HepG2 (cell line): ENCODE data around the gene CERS6. TPM values are rescaled to one million over a fixed set of nuclear protein-coding genes. Genes with fewer than 3 reads are reported as not detected.

Experiments
- CBX2 ChIP-seq, 2 experiments: fragments of 200-600 bp in 1 of 2; sonication (generic); formaldehyde crosslinking in 1 of 2; IDR thresholded peaks; 2 replicates each; pipeline versions ENCODE4 v1.7.0 to v1.8.1; 2018 to 2022; ENCODE audit warnings: low read depth in 2 of 2, low read length in 1 of 2, mild to moderate bottlenecking in 1 of 2, missing genetic modification reagents in 1 of 2
- ERF ChIP-seq: IDR thresholded peaks from 2 replicates; pipeline ENCODE4 v1.6.1; 2018; ENCODE audit warnings: missing biosample characterization, missing genetic modification reagents
- GLI4 ChIP-seq: sonication (generic); formaldehyde crosslinking; IDR thresholded peaks from 2 replicates; pipeline ENCODE4 v1.5.1; 2020; ENCODE audit warnings: missing genetic modification reagents, mild to moderate bottlenecking, moderate library complexity, borderline replicate concordance
- KDM2A ChIP-seq: sonication (generic); formaldehyde crosslinking; IDR thresholded peaks from 2 replicates; pipeline ENCODE4 v1.4.0; 2020; ENCODE audit warnings: low read depth, missing genetic modification reagents, borderline replicate concordance
- KDM5B ChIP-seq: sonication (generic); formaldehyde crosslinking; IDR thresholded peaks from 2 replicates; pipeline ENCODE4 v1.4.0; 2020; ENCODE audit warnings: missing genetic modification reagents, mild to moderate bottlenecking, borderline replicate concordance
- KLF11 ChIP-seq: IDR thresholded peaks from 2 replicates; pipeline ENCODE4 v1.6.1; 2016; ENCODE audit warnings: missing compliant biosample characterization
- ZNF142 ChIP-seq: sonication (generic); formaldehyde crosslinking; IDR thresholded peaks from 2 replicates; pipeline ENCODE4 v1.4.0; 2020; ENCODE audit warnings: missing genetic modification reagents
- ZNF230 ChIP-seq: sonication (generic); formaldehyde crosslinking; IDR thresholded peaks from 2 replicates; pipeline ENCODE4 v1.4.0; 2020; ENCODE audit warnings: mild to moderate bottlenecking, missing genetic modification reagents
- ZNF580 ChIP-seq: IDR thresholded peaks from 2 replicates; pipeline ENCODE4 v1.6.1; 2016; ENCODE audit warnings: low read depth, borderline replicate concordance
- ZNF670 ChIP-seq: sonication (generic); formaldehyde crosslinking; IDR thresholded peaks from 2 replicates; pipeline ENCODE4 v1.8.0; 2022; ENCODE audit warnings: mild to moderate bottlenecking, missing genetic modification reagents, borderline replicate concordance
- ZNF672 ChIP-seq: sonication (generic); formaldehyde crosslinking; IDR thresholded peaks from 2 replicates; pipeline ENCODE4 v1.8.1; 2022; ENCODE audit warnings: missing genetic modification reagents
- ZNF800 ChIP-seq: sonication (generic); formaldehyde crosslinking; IDR thresholded peaks from 2 replicates; pipeline ENCODE4 v1.4.0; 2020; ENCODE audit warnings: missing genetic modification reagents
- polyA plus RNA-seq, 8 experiments: library from polyadenylated mRNA; depleted of rRNA in 3 of 8; stranded (reverse) in 7 of 8; unstranded in 1 of 8; fragments of >200 nt; fragmentation: Illumina TruSeq in 4 of 8; extraction: Trizol in 4 of 8; gene quantifications; 2 replicates each; pipeline versions ENCODE4 v1.2.1 to v1.2.3, GENCODE V29; 2011 to 2016; ENCODE audit warnings: low read depth in 4 of 8, missing spikeins in 1 of 8, mixed read lengths in 1 of 8; ENCODE audit not compliant: insufficient read depth in 1 of 8
- total RNA-seq, 5 experiments: library from RNA; depleted of rRNA; stranded (reverse); fragments of >200 nt; fragmentation: Illumina TruSeq; extraction: Trizol; gene quantifications; 2 replicates each; pipeline ENCODE4 v1.2.3, GENCODE V29; 2016; ENCODE audit warnings: low read depth in 1 of 5
- TF ChIP-seq, protein P1 (sequence below): sonication (generic); formaldehyde crosslinking; IDR thresholded peaks from 2 replicates; pipeline ENCODE4 v1.4.0; 2020; ENCODE audit warnings: missing genetic modification reagents, borderline replicate concordance
- TF ChIP-seq, protein P2 (sequence below), 2 experiments: fragments of 450-650 bp in 1 of 2; sonication (generic) in 1 of 2; formaldehyde crosslinking; IDR thresholded peaks; 2 replicates each; pipeline versions ENCODE4 v1.5.0 to v1.8.0; 2020 to 2022; ENCODE audit warnings: mild to moderate bottlenecking in 1 of 2, missing genetic modification reagents in 1 of 2

CERS6 gene
- total and polyA plus RNA-seq, 2 of the 13 experiments (the other 11 are each of a cell fraction or from before 2014, with no cell fraction given), result 10.1 to 20.3 TPM

DNA sequence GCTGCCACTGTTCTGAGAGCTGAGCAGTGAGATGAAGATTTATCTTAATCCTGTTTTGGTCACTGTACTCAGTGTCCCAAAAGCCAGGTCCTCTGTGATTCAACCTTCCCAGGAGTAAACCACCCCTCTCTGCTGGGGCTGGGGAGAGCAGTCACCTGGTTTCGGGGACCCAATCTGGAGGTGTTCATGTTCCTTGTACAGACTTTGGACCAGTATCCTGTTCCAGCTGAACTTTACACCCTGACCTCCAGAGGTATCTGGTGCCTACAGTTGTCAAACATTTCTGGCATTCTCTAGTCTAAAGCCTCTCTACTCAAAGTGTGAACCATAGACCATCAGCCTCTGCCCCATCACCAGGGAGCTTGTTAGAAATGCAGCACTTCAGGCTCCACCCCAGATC is 22.1 kb downstream of the CERS6 start (continued):
- TF ChIP-seq, protein P1, sequence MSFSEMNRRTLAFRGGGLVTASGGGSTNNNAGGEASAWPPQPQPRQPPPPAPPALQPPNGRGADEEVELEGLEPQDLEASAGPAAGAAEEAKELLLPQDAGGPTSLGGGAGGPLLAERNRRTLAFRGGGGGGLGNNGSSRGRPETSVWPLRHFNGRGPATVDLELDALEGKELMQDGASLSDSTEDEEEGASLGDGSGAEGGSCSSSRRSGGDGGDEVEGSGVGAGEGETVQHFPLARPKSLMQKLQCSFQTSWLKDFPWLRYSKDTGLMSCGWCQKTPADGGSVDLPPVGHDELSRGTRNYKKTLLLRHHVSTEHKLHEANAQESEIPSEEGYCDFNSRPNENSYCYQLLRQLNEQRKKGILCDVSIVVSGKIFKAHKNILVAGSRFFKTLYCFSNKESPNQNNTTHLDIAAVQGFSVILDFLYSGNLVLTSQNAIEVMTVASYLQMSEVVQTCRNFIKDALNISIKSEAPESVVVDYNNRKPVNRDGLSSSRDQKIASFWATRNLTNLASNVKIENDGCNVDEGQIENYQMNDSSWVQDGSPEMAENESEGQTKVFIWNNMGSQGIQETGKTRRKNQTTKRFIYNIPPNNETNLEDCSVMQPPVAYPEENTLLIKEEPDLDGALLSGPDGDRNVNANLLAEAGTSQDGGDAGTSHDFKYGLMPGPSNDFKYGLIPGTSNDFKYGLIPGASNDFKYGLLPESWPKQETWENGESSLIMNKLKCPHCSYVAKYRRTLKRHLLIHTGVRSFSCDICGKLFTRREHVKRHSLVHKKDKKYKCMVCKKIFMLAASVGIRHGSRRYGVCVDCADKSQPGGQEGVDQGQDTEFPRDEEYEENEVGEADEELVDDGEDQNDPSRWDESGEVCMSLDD (CRISPR knock-in tag), result no peak
- TF ChIP-seq, protein P2, sequence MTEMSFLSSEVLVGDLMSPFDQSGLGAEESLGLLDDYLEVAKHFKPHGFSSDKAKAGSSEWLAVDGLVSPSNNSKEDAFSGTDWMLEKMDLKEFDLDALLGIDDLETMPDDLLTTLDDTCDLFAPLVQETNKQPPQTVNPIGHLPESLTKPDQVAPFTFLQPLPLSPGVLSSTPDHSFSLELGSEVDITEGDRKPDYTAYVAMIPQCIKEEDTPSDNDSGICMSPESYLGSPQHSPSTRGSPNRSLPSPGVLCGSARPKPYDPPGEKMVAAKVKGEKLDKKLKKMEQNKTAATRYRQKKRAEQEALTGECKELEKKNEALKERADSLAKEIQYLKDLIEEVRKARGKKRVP (CRISPR knock-in tag; IDR thresholded peaks at IDR 0.05), result no peak
- TF ChIP-seq ERF (peak; percentile 32; the same call in 1 of the 2 replicates), KDM5B (CRISPR knock-in tag) (no peak), ZNF580 (CRISPR knock-in tag) (peak; percentile 63; the same call in 1 of the 2 replicates), ZNF670 (no peak), CBX2 (IDR thresholded peaks at IDR 0.05; ENCODE audit: low read depth, low read length) (no peak), CBX2 (CRISPR knock-in tag; IDR thresholded peaks at IDR 0.05; ENCODE audit: low read depth) (no peak), ZNF800 (CRISPR knock-in tag) (no peak; the same call in 1 of the 2 replicates), ZNF672 (no peak), KLF11 (CRISPR knock-in tag) (no peak), ZNF142 (CRISPR knock-in tag) (no peak), GLI4 (peak; percentile 47; the same call in 1 of the 2 replicates), KDM2A (no peak), ZNF230 (CRISPR knock-in tag) (0 out of 2 replicates have a peak, but pooled peaks have one; percentile 59)
